GM21528 (cell line): ENCODE data around the gene WDR88.

Experiments used
- ATAC-seq: cut with Tn5 transposase; IDR thresholded peaks from one replicate; pipeline ENCODE4 v1.9.1; 2021; ENCODE audit warnings: mild to moderate bottlenecking, moderate library complexity; ENCODE audit not compliant: unreplicated experiment, low FRiP score

Gene WDR88, protein sequence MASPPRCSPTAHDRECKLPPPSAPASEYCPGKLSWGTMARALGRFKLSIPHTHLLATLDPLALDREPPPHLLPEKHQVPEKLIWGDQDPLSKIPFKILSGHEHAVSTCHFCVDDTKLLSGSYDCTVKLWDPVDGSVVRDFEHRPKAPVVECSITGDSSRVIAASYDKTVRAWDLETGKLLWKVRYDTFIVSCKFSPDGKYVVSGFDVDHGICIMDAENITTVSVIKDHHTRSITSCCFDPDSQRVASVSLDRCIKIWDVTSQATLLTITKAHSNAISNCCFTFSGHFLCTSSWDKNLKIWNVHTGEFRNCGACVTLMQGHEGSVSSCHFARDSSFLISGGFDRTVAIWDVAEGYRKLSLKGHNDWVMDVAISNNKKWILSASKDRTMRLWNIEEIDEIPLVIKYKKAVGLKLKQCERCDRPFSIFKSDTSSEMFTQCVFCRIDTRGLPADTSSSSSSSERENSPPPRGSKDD

DNA sequence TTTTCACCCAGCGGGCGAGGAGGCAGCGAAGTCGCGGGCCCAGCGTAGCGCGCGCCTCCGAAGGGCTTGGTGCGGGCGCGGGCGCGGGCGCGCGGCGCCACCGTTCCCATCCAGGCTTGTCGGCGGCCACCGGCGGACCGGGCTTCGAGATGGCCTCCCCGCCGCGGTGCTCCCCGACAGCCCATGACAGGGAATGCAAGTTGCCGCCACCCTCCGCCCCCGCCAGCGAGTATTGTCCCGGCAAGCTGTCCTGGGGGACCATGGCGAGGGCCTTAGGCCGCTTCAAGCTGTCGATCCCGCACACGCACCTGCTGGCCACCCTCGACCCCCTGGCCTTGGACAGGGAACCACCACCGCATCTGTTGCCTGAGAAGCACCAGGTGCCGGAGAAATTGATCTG lies at the start of gene WDR88:
WDR88 (plus strand) TSS at position 94 of the 400 bp plus-strand sequence; CDS start at position 150, 56 bp downstream.
- no peak for ATAC-seq

DNA sequence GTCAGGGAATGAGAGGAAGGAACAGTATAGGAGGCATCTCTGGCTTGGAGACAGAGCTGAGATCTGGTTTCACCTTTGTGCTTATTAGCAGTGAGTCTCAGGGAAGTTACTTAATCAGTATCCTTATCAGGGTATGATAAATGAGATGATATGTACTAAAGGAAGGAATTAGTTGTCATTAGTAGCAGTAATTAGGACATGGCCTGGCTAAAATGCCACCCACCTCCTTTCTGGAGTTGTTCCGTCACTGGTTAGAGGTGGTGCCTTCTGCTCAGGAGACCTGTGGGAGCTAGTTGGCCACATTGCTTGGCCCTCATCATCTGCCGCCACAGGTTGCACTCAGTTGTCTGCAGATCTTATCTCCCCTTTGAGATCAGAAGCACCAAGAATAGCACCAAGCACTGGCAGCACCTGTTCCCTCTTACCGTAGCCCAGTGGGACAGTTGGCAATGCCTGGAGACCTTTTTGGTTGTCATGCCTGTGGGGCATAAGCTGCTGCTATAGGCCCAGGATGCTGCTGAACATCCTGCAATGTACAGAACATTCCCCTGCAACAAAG lies 46.3 kb upstream of the WDR88 start:
- no peak for ATAC-seq

DNA sequence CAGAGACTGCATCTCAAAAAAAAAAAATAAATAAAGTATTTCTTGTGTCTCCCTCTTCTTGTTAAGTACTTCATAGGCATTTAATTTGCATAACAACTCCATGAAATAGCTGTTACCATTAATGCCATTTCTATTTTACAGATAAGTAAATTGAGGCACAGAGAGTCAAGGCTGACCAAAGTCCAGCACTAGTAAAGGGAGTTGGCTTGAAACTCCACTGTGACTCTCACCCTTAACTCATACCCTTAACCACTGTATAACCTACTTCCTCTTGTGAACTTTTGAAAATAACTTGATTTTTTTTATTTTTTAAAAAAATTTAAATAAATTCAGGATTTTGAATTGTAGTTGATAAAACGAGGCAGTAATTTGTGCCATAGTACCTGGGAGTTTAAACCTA lies 45.0 kb upstream of the WDR88 start:
- ATAC-seq, result no peak

DNA sequence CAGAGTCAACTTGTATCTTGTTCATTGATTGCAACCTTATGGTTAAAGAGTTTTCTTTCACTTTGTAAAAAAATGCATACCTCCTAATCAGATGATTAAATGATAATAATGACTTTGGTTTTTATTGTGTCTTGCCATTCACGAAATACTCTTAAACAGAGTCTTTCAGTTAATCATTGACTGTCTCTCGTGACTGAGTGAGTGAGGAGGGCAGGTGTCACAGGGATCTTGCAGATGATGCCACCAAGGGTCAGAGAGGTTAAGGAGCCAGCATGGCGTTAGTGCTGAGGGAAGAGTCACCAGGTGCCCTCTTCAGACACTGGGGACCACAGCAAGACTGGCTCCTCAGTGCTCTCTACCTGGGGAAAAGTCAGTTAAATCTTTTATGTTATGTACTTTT lies 42.9 kb upstream of the WDR88 start:
- ATAC-seq, result no peak

DNA sequence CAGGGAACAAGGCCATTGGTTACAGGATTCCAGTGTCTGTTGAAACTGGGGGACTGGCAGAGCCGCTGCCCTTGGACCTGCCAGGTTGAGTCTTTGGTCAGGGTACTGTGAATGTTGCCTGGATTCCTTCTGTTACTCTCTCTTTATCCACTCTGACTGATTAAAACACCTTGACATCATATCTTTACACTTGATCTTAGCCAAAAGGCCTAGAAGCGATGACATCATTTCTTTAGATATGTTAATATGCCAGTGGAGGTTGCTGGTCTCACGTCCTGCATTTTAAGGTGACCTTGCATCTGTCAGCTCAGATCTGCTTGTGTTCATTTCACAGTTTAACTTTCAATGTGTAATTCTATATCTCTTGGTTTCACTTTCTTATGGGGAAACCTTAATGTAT lies 41.7 kb upstream of the WDR88 start:
- no peak for ATAC-seq

DNA sequence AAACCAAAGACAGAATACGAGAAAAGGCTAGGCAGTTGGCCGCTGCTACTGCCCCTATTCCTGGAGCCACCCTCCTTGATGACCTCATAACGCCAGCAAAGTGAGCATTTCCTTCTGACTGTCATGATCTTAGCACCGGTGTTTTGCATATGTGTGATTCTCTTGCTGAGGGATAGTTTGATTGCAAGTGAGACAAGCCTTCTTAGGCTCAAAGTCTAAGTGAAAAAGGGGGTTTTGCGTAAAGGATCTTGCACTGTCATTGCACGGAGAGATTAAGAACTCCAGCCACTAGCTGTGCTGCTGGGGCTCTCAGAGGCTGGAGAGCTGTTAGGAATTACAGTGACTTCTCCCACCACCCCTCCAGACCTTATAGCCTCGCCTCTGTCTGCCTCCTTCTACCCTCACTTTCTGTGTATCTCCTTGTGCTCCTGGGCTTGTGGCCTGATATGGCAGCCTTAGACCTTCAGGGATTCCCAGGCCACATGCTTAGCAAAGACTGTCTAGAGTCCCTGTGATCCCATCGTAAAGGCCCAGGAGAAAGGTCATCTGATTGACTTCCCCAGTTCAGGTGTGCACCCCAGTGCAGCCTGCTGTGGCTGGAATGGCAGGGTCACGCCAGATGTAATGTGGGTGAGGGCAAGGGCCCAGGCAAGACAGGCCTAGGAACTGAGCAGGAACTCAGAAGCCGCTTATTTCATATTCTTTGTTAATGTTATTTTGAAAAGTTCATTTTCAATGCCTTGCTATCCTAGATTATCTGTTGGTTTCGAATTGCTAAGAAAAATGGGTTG lies 38.3 kb upstream of the WDR88 start:
- no peak for ATAC-seq

DNA sequence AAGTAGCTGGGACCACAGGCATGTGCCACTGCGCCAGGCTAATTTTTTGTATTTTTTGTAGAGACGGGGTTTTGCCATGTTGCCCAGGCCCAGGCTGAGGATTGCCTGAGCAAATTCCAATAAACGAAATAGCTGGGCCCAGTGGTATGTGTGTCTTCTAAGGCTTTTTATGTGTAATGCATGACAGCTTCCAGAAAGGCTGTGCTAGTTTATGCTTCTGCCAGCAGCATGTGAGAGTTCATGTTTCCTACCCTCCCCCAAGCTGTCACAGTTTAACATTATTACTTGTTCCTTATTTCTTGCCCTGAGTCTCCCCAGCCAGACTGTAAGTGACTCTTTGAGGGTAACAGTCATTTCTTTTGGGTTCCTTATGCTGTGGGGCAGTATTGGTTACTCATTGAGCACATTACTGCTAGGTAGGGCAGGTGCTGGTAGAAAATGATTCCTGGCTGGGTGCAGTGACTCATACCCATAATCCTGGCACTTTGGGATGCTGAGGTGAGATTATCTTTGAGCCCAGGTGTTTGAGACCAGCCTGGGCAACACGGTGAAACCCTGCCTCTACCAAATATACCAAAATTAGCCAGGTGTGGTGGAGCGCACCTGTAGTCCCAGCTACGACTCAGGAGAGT lies 37.4 kb upstream of the WDR88 start:
- no peak for ATAC-seq

DNA sequence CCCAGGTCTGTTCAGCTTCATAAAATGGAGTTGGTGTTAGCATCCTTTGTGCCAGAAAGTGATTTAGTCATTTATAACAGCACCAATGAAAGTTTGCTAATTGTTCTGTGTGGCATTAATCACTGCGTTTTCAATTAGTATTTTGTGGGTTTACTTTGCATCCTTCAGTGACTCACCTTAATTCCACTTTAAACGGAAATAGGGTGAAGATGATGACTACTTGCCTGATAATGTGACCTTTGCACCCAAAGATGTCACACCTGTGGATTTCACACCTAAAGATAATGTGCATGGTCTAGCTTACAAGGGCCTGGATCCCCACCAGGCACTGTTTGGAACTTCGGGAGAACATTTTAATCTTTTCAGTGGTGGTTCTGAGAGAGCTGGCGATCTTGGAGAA lies 35.9 kb upstream of the WDR88 start:
- ATAC-seq, result no peak

DNA sequence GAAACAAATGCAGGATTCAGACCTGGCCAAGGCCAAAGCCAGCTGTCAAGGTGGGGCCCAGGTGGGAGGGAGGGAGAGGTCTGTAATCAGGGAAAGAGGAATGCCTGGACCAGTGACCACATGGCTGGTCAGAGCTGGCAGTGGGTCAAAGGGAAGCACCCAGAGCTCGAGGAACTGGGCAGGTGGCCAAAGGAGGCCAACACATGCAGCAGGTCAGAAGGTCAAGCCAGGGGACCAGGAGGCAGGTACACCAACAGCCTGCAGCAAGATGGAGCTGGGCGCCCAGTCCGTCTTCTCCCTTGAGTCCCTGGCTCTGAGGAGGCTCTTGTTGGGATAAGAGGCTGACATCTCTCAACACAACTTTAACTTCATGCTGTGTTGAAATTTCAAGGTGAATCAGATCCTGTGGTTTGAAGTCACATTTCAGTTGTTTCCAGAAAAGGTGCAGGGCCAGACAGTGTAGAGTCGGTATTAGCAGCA lies 33.8 kb upstream of the WDR88 start:
- ATAC-seq, result no peak

DNA sequence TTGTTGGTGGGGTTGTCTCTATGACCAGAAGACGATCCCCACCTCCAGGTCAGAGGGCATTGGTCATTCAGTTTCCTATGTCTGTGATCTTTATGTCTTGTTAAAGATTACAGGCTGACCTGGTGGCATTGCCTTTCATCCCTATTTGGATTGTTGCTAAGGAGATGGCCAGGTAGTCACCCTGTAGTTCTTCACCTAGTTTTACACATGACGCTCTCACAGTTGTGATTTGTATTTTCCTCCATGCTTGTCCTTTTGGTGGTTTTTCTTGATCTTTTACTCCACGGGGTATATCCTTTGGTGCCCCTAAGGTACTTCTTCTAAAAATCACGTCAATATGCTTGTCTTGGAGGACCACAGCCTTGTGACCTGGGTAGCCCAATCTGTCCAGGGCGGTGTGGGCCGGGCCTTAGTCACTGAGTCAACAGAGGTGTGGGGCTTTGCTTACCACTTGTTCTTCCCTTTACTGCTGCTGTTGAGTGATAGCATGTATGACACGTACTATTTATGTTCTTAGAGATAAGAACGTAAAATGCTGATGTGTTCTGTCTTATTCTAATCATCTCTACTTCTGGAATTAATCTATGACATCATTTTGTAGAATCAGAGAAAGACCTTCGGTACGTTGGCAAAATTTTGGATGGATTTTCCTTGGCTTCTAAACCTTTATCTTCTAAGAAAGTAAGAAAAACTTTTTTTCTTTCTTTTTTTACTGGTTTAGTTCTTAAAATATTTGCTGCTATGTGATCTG lies 30.8 kb upstream of the WDR88 start:
- no peak for ATAC-seq

DNA sequence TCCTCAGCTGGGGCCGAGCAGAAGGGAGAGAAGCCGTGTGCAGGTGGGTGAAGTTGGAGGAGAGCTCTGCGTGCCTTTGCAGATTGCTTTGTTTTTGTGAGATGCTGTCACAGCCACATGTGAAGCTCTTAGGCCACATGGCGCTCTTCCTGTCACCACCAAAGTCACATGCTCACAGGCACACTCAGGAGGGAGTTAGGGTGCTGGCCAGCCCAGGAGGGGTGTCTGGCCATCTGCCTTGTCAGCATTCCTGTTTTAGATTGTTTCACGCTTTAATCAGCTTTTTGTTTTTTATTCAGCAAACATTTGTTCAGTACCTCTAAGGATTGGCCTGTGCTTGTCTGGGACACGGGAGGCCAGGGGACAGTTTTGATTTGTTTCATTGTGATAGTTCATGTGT lies 29.0 kb upstream of the WDR88 start:
- no peak for ATAC-seq

DNA sequence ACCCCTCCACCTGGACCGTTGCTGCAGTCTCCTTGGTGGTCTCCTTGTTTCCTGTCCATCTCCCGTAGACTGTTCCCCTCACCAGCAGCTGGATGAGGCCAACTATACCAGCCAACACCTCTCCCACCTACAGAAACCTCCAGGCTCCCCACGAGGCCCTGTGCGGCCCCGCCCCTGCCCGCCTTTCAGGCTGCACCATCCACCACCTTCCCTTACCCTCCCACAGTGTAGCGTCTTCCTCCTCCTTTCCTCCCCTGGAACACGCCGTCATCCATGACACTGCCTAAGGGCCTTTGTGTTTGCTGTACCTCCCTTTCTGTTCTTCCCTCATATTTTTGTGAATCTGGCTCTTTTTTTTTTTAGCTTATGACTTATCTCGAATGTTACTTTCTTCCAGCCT lies 23.8 kb upstream of the WDR88 start:
- no peak for ATAC-seq

DNA sequence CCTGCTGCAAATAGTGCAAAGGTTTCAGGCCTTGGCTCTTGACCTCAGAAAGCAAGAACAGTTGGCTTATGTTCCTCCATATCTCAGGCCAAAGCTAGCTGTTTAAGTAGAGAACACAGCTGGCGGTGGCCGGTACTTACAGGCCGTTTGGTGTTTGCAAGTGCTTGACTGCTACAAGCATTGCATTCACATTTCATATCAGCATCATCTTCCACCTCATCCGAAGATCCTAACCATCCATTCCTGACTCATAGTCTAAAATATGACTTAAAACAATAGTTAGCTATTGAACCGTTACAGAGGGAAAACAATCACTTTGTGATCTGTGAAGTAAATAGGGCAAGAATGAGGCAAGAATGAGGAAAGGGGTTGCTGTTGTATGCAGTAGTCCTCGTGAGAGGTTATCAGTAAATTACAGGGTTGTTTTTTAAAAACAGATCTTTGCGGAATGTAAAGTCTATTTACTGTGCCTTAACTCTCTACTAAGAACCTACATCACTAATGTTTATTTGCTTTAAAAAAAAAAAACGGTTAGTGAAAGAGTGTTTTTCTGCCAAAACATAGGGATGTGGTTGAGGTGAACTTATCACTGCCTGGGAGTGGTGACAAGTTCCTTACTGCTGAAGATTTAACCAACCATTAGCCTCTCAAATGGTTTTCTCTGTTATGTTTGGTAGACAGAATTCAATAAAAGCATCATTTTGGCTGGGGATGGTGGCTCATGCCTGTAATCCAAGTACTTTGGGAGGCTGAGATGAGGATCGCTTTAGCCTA lies 21.6 kb upstream of the WDR88 start:
- ATAC-seq, result no peak

DNA sequence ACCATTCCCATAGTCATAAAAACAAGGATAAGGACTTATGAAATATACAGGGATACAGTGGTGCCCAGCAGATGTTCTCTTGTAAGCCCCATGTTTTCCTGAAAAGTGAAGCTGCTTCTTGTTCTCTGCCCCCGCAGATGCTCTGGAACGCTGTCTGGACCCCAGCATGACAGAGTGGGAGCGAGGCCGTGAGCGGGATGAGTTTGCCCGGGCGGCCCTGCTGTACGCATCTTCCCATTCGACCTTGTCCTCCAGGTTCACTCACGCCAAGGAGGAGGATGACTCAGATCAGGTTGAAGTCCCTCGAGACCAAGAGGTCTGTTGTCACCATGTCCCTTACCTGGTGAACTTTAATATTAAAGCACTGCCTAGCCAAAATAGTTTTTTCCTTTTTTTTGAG lies 20.3 kb upstream of the WDR88 start:
- ATAC-seq, result no peak

DNA sequence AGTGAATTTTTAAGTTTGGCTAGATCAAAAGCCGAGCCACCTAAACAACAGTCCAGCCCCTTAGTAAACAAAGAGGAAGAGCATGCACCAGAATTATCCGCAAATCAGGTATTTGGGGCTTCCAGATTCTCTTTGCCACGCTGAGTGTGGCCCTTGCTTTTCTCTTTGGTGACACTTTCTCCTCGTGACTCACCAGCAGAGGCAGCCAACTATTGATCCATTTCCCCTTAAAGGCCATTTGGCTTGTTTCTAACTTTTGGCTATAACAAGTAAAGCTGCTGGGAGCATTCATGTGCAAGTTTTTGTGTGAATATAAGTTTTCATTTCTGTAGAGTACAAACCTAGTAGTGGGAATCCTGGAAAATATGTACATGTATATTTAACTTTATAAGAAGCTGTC lies 17.6 kb upstream of the WDR88 start:
- ATAC-seq, result no peak

DNA sequence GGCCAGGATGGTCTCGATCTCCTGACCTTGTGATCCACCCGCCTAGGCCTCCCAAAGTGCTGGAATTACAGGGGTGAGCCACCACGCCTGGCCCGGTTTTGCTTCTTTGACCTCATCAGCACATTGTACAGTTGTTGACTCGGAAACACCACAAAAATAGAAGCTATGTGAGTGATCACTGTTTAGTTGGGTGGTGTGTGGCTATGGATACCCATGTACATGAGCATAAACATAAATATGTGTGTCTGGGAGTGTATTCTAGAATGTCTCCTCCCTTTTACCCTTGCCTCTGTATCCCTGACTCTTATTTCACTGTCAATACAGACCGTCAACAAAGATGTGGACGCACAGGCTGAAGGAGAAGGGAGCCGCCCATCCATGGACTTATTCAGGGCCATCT lies 14.4 kb upstream of the WDR88 start:
- no peak for ATAC-seq

DNA sequence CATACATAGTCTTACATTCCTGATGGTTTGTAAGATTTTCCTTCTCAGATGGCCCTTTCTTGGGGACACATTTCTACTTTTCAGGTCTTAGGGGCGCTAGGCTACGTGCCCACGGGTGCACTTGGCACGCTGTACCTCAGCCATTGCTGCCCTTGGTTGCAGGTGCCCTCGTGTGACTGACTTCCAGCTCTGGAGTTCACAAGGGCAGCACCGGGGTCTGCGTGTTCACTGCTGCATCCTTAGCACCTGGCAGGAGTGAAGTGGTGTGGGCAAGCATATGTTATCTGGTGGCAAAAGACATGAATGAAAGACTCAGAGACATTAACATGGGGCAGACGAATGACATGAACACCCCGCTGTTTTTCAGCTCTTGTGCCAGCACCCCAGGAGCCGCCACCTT lies 13.3 kb upstream of the WDR88 start:
- ATAC-seq, result no peak

DNA sequence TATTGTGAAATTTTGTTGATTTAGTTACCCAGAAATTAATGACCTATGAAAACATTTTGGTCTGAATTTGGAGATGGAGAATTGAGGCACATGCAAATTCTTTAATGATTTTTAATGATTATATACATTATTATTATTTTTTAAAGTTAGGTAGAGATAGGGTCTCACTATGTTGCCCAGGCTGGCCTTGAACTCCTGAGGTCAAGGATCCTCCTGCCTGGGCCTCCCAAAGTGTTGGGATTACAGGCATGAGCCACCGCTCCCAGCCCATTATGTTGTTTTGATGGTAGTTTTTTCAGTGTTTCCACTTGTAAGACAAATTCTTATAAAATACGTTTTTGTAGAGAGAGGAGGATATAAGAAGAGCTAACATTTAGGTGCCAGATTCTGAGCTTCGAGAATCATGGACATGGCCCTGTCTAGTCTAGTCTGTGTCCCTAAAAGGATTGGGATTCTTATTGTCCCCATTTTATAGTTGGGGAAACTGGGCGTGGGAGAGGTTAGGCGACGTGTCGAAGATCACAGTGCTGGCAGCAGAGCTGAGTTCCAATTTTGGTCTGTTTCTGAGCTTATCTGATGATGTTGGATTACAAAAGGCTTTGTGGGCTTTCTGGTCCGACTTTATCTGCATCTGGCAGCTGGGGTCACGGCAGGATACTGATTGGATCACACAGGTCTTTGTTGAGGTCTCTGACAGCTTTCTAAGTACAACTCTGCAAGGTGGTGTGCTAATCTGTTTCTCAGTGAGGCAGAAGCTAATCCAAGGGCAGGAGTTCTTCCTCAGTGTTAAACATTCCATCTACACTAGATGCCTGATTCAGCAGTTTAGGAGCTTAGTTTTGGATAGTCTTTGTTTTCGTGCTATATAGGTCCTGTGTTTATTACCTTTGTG lies 7.5 kb upstream of the WDR88 start:
- ATAC-seq, result no peak
